ENCODE results near the gene COPS8. TPM values are rescaled to one million over a fixed set of nuclear protein-coding genes. Genes with fewer than 3 reads are reported as not detected.

COPS8 gene
- total and polyA plus RNA-seq, 2 of the 8 experiments (the other 6 are each of a cell fraction or from before 2014, with no cell fraction given), result 59.3 to 67.5 TPM

GRCh38 chr2:237044281-237044680, 41.4 kb upstream of the COPS8 start:
- Histone ChIP-seq H4K5ac (ENCODE audit: insufficient read length, low read depth, low read length) (no peak overlapping the region), H3K79me1 (ENCODE audit: low read depth, low read length) (no peaks in the 10 kb centered on the region), H3K79me2 (ENCODE audit: control insufficient read depth in 1 of 2, insufficient read depth in 2 of 2, low read length in 2 of 2) (no peaks in the 10 kb centered on the region), H3K4me1 (replicated peaks in 1 of 4; ENCODE audit: control insufficient read depth in 3 of 4, insufficient read depth in 4 of 4, low read length in 3 of 4) (peaks cover 0 to 10% (median 8%) of the 10 kb centered on the region in 4 experiments; a peak in 5 of 7 replicates), H4K91ac (replicated peaks; ENCODE audit: insufficient read length, low read length) (no peak overlapping the region), H3K4me3 (ENCODE audit: extremely low read depth in 1 of 4, insufficient read depth in 2 of 4, low read depth in 3 of 4, low read length in 4 of 4) (no peak overlapping the region), H3K9me3 (ENCODE audit: insufficient read depth in 2 of 2, low read depth in 1 of 2, low read length in 1 of 2) (peaks cover under 1 to 6% of the 10 kb centered on the region in 2 experiments; a peak in 2 of 4 replicates), H4K20me1 (replicated peaks in 1 of 2; ENCODE audit: control insufficient read depth in 1 of 2, insufficient read depth in 2 of 2, low read length in 2 of 2) (no peaks in the 10 kb centered on the region), H3K18ac (ENCODE audit: extremely low read depth, low read length) (no peak overlapping the region), H3K23ac (ENCODE audit: insufficient read length) (no peak overlapping the region), H3K27ac (ENCODE audit: low read depth, low read length) (no peak overlapping the region), H2BK12ac (ENCODE audit: low read depth, low read length) (no peak overlapping the region), H2BK120ac (replicated peaks; ENCODE audit: low read depth, low read length) (no peak overlapping the region), H3K23me2 (ENCODE audit: low read depth, low read length) (no peaks in the 10 kb centered on the region), H2BK20ac (ENCODE audit: low read length) (no peak overlapping the region), H2AK5ac (ENCODE audit: low read depth, low read length) (no peak overlapping the region), H2AFZ (ENCODE audit: low read length) (no peak overlapping the region), H4K8ac (ENCODE audit: extremely low read depth, insufficient read depth, low read length) (no peak overlapping the region), H3K4me2 (ENCODE audit: insufficient read depth in 1 of 2, low read depth in 2 of 2, low read length in 2 of 2) (no peak overlapping the region), H3K36me3 (ENCODE audit: control insufficient read depth in 2 of 4, insufficient read depth in 4 of 4, low read length in 3 of 4) (no peaks in the 10 kb centered on the region), H2BK5ac (ENCODE audit: low read depth, low read length) (no peak overlapping the region), H3K56ac (replicated peaks; ENCODE audit: insufficient read length, low read depth, low read length) (no peak overlapping the region), H3K14ac (ENCODE audit: insufficient read length) (no peak overlapping the region), H3K9ac (replicated peaks in 1 of 4; ENCODE audit: extremely low read depth in 1 of 4, low read depth in 3 of 4, low read length in 3 of 4) (no peak overlapping the region), H3K27me3 (replicated peaks in 1 of 4; ENCODE audit: control insufficient read depth in 3 of 4, extremely low read depth in 1 of 4, insufficient read depth in 3 of 4, low read length in 3 of 4) (no peaks in the 10 kb centered on the region; a peak in 1 of 7 replicates), H3K4ac (replicated peaks; ENCODE audit: insufficient read length, low read depth, low read length) (no peak overlapping the region), H2BK15ac (ENCODE audit: low read length) (no peak overlapping the region)
- WGBS, 2 experiments (ENCODE audit: extremely low coverage in 1 of 2, insufficient coverage in 1 of 2, insufficient read length in 1 of 2, insufficient replicate concordance in 2 of 2, low coverage in 1 of 2, low lambda C conversion rate in 2 of 2, missing lambda C conversion rate in 1 of 2), result 90% methylated on average over 3 of the region's 3 CpGs; no CpG with 5 or more reads in 1 of the 2 experiments
- CTCF ChIA-PET (ENCODE audit: partially characterized antibody), result no interaction called here
- FAIRE-seq (no peak), DNase-seq (ENCODE audit: low read depth in 1 of 2, low spot score in 2 of 2) (no peak)
- POLR2A ChIA-PET (ENCODE audit: partially characterized antibody), result no interaction called here
- TF ChIP-seq GABPA (IDR thresholded peaks at IDR 0.05; ENCODE audit: borderline replicate concordance, insufficient read depth, low read length) (no peak), JUN (IDR thresholded peaks at IDR 0.05; ENCODE audit: low read depth, low read length) (no peak), POU5F1 (IDR thresholded peaks at IDR 0.05; ENCODE audit: low read depth, low read length) (no peak), CREB1 (IDR thresholded peaks at IDR 0.05) (no peak), ATF3 (IDR thresholded peaks at IDR 0.05; ENCODE audit: insufficient read depth, low read depth, low read length) (no peak), EZH2 (IDR thresholded peaks at IDR 0.05; ENCODE audit: low read depth, low read length, severe bottlenecking) (no peak), SAP30 (IDR thresholded peaks at IDR 0.05; ENCODE audit: insufficient read depth, insufficient replicate concordance, low read length) (no peak), KDM4A (IDR thresholded peaks at IDR 0.05; ENCODE audit: low read depth, low read length, severe bottlenecking) (no peak), CEBPB (IDR thresholded peaks at IDR 0.05; ENCODE audit: low read depth, low read length) (no peak)

Measured in H1 (cell line).